GM19193 (cell line): ENCODE results near the gene DNAAF1.

ENCODE experiments used
- POLR2A ChIP-seq: IDR thresholded peaks from 4 replicates; pipeline ENCODE4 v1.6.1; 2011; ENCODE audit not compliant: insufficient read depth, insufficient read length; ENCODE audit errors: extremely low read depth

DNAAF1 gene

GRCh38 chr16:84144859-84145639 lies at the start of gene DNAAF1, which contains the start of gene HSDL1:
Gene DNAAF1, plus strand, starts transcription at chr16:84145308. Its CDS starts 133 bp downstream, at chr16:84145441.
Gene HSDL1, minus strand, starts transcription at chr16:84145177. Its CDS starts 13,856 bp downstream, at chr16:84131321.
- TF ChIP-seq POLR2A, result peak; percentile 59

- no peak for TF ChIP-seq POLR2A
Observed at GRCh38 chr16:84095466-84095865, 49.6 kb upstream of the DNAAF1 start.

GRCh38 chr16:84096447-84097005 lies 48.6 kb upstream of the DNAAF1 start:
- no peak for TF ChIP-seq POLR2A

DNA sequence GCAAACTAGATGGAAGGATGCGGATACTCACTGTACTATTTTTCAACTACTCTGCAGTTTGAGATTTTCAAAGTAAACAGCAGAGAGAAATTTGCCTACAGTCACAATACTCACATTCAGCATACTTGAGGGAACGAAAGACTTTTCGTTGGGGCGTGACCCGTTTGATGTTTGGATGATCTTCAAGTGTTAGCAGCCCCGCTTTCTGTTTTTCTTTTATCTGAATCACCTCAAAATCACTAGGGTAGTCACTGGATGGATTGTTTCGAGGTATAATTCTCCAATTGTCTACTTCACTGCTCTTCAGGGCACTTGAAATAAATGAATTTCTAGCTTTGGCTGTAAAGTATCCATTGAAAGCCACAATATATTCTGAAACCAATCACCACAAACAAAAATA lies 46.2 kb upstream of the DNAAF1 start:
- no peak for TF ChIP-seq POLR2A

- TF ChIP-seq POLR2A, result no peak
Observed at GRCh38 chr16:84103678-84104077, 41.4 kb upstream of the DNAAF1 start.

GRCh38 chr16:84104231-84104630 lies 40.9 kb upstream of the DNAAF1 start:
- TF ChIP-seq POLR2A, result no peak

GRCh38 chr16:84105301-84105815 lies 39.8 kb upstream of the DNAAF1 start:
- no peak for TF ChIP-seq POLR2A

GRCh38 chr16:84105948-84106740 lies 39.0 kb upstream of the DNAAF1 start:
- no peak for TF ChIP-seq POLR2A

- TF ChIP-seq POLR2A, result no peak
Observed at GRCh38 chr16:84107921-84108320, 37.2 kb upstream of the DNAAF1 start.

- no peak for TF ChIP-seq POLR2A
Observed at GRCh38 chr16:84109598-84110335, 35.3 kb upstream of the DNAAF1 start.

GRCh38 chr16:84110527-84110926 lies 34.6 kb upstream of the DNAAF1 start:
- no peak for TF ChIP-seq POLR2A

- TF ChIP-seq POLR2A, result no peak
Observed at GRCh38 chr16:84111525-84111924, 33.6 kb upstream of the DNAAF1 start.

GRCh38 chr16:84115919-84116719 lies 29.0 kb upstream of the DNAAF1 start:
- TF ChIP-seq POLR2A, result no peak
